ENCODE results near the gene MTUS2.

Gene MTUS2

GRCh38 chr13:29022968-29023367, 202.8 kb downstream of the MTUS2 start:
- Histone ChIP-seq H3K36me3 (ENCODE audit: insufficient read depth, low read length) (no peaks in the 10 kb centered on the region), H3K9me3 (ENCODE audit: low read length) (no peaks in the 10 kb centered on the region), H3K4me3 (ENCODE audit: low read length) (no peak overlapping the region), H3K27me3 (ENCODE audit: insufficient read depth, low read length) (no peaks in the 10 kb centered on the region), H2AFZ (ENCODE audit: low read depth, low read length) (no peak overlapping the region), H3K4me1 (ENCODE audit: insufficient read depth, low read length) (no peaks in the 10 kb centered on the region)

DNA sequence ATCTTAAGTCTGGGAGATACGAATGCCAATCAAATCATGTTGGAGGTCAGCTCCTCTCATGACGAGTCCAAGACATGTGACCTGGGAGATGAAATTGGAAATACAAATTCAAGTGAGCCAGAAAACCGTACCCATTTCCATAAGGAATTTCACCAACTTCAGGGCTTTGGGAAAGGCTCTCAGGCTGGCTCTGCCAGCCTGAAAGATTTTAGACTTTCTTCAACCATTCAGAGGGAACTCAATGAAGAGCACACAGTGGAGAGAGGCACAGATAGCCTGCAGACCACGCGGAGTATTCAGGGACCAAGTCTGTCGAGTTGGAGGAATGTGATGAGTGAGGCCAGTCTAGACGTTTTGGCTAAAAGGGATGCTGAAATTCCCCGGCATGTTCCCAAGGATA, 204.6 kb downstream of the MTUS2 start:
- Histone ChIP-seq H2AFZ (ENCODE audit: low read depth, low read length) (no peak overlapping the region), H3K4me1 (ENCODE audit: insufficient read depth, low read length) (no peaks in the 10 kb centered on the region), H3K27me3 (ENCODE audit: insufficient read depth, low read length) (no peaks in the 10 kb centered on the region), H3K4me3 (ENCODE audit: low read length) (no peak overlapping the region), H3K36me3 (ENCODE audit: insufficient read depth, low read length) (no peaks in the 10 kb centered on the region), H3K9me3 (ENCODE audit: low read length) (no peaks in the 10 kb centered on the region)

DNA sequence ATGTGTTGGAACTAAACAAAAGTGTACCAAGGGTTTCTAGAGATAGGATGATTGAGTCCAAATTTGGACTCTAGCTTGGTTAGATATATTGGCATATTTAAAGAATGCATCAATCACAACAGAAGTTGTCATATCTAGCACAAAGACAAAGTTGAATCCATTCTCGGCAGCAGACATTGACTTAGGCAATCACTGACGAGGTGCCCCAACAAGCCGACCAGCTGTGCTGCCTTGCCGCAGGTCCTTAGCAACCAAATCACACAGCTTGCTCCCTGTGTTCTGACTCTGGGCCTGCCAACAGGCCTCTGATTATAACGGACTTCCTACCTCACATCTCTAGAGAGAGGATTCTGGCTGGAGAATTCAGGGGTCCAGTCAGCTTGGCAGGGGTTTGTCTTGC, 208.7 kb downstream of the MTUS2 start:
- H3K9me3 ChIP-seq (ENCODE audit: low read length), result no peaks in the 10 kb centered on the region
- H3K36me3 ChIP-seq (ENCODE audit: insufficient read depth, low read length), result no peaks in the 10 kb centered on the region
- no peak overlapping the region for H2AFZ ChIP-seq (ENCODE audit: low read depth, low read length)
- H3K27me3 ChIP-seq (ENCODE audit: insufficient read depth, low read length), result no peaks in the 10 kb centered on the region
- no peaks in the 10 kb centered on the region for H3K4me1 ChIP-seq (ENCODE audit: insufficient read depth, low read length)
- H3K4me3 ChIP-seq (ENCODE audit: low read length), result no peak overlapping the region

DNA sequence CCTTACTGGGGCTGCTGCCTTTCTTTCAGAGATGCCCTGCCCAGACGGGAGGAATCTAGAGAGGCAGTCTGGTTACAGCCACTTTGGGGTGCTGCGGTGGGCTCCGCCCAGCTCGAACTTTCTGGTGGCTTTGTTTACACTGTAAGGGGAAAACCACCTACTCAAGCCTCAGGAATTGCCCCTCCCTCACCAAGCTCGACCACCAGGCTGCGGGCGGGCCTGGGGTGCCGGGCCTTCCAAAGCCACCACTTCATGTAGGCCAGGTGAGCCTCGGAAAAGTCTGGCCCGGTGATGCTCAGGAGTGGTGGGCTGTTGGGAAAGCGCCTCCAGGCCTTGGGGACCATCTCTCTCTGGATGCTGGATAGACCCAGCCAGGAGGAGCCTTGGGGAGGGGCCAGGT, 218.6 kb downstream of the MTUS2 start:
- Histone ChIP-seq H3K27me3 (ENCODE audit: insufficient read depth, low read length) (no peaks in the 10 kb centered on the region), H3K36me3 (ENCODE audit: insufficient read depth, low read length) (no peaks in the 10 kb centered on the region), H2AFZ (ENCODE audit: low read depth, low read length) (no peak overlapping the region), H3K9me3 (ENCODE audit: low read length) (no peaks in the 10 kb centered on the region), H3K4me1 (ENCODE audit: insufficient read depth, low read length) (no peaks in the 10 kb centered on the region), H3K4me3 (ENCODE audit: low read length) (no peak overlapping the region)

- Histone ChIP-seq H2AFZ (ENCODE audit: low read depth, low read length) (no peak overlapping the region), H3K4me1 (ENCODE audit: insufficient read depth, low read length) (no peaks in the 10 kb centered on the region), H3K27me3 (ENCODE audit: insufficient read depth, low read length) (no peaks in the 10 kb centered on the region), H3K9me3 (ENCODE audit: low read length) (no peaks in the 10 kb centered on the region), H3K36me3 (ENCODE audit: insufficient read depth, low read length) (no peaks in the 10 kb centered on the region), H3K4me3 (ENCODE audit: low read length) (no peak overlapping the region)
Observed at GRCh38 chr13:29039212-29039611, 219.1 kb downstream of the MTUS2 start.

GRCh38 chr13:29046588-29046987, 226.4 kb downstream of the MTUS2 start:
- Histone ChIP-seq H3K4me1 (ENCODE audit: insufficient read depth, low read length) (no peaks in the 10 kb centered on the region), H3K9me3 (ENCODE audit: low read length) (no peaks in the 10 kb centered on the region), H3K4me3 (ENCODE audit: low read length) (no peak overlapping the region), H2AFZ (ENCODE audit: low read depth, low read length) (no peak overlapping the region), H3K36me3 (ENCODE audit: insufficient read depth, low read length) (no peaks in the 10 kb centered on the region), H3K27me3 (ENCODE audit: insufficient read depth, low read length) (no peaks in the 10 kb centered on the region)

DNA sequence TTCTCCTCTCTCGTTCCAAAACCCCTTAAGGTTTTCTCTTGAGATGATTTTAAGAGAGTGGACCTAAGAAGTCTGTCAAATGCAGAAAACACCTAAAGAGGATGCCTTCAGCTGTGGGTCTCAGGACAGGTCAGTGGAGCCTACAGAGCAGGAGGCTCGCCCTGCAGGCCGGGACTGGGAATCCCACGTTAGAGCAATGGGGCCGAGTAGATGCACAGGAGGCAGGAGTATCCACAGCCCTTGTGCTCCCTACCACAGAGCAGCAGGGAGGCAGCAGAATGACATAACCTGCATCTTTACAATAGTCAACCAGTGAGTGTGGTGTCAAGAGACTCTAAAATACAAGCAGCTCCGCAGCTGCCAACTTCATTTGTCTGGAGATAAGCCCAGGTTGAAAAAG, 229.4 kb downstream of the MTUS2 start:
- no peak overlapping the region for H3K4me3 ChIP-seq (ENCODE audit: low read length)

GRCh38 chr13:29050719-29051118, 230.6 kb downstream of the MTUS2 start:
- H3K4me1 ChIP-seq (ENCODE audit: insufficient read depth, low read length), result no peaks in the 10 kb centered on the region
- H3K4me3 ChIP-seq (ENCODE audit: low read length), result no peak overlapping the region
- H3K27me3 ChIP-seq (ENCODE audit: insufficient read depth, low read length), result no peaks in the 10 kb centered on the region
- no peaks in the 10 kb centered on the region for H3K9me3 ChIP-seq (ENCODE audit: low read length)
- no peaks in the 10 kb centered on the region for H3K36me3 ChIP-seq (ENCODE audit: insufficient read depth, low read length)
- H2AFZ ChIP-seq (ENCODE audit: low read depth, low read length), result no peak overlapping the region

More for the DNA sequence above, 229.4 kb downstream of the MTUS2 start:
- H2AFZ ChIP-seq (ENCODE audit: low read depth, low read length), result no peak overlapping the region
- H3K27me3 ChIP-seq (ENCODE audit: insufficient read depth, low read length), result no peaks in the 10 kb centered on the region
- no peaks in the 10 kb centered on the region for H3K4me1 ChIP-seq (ENCODE audit: insufficient read depth, low read length)
- H3K9me3 ChIP-seq (ENCODE audit: low read length), result no peaks in the 10 kb centered on the region
- H3K36me3 ChIP-seq (ENCODE audit: insufficient read depth, low read length), result no peaks in the 10 kb centered on the region

DNA sequence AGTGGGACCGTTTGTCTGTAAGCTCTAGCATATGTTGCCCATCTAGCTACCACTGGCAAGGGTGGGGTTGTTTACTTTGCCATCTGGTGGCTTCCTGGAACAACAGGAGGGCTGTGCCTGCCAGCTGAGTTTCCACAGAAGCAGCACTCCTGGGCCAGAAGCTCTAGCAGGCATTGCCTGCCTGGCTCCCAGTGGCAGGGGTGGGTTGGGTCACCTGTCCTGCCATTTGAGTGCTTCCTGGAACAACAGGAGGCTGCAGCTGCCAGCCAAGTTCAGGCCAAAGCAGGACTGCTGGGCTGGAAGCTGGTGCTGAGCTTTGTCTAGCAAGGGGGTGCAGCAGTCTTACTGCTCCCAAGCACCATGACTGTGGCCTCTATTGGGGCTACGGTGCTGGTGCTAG, 239.7 kb downstream of the MTUS2 start:
- H3K27me3 ChIP-seq (ENCODE audit: insufficient read depth, low read length), result no peaks in the 10 kb centered on the region
- no peaks in the 10 kb centered on the region for H3K9me3 ChIP-seq (ENCODE audit: low read length)
- no peak overlapping the region for H3K4me3 ChIP-seq (ENCODE audit: low read length)
- H3K4me1 ChIP-seq (ENCODE audit: insufficient read depth, low read length), result no peaks in the 10 kb centered on the region
- no peaks in the 10 kb centered on the region for H3K36me3 ChIP-seq (ENCODE audit: insufficient read depth, low read length)
- no peak overlapping the region for H2AFZ ChIP-seq (ENCODE audit: low read depth, low read length)

- H3K4me3 ChIP-seq (ENCODE audit: low read length), result no peak overlapping the region
- H3K36me3 ChIP-seq (ENCODE audit: insufficient read depth, low read length), result no peaks in the 10 kb centered on the region
- no peaks in the 10 kb centered on the region for H3K27me3 ChIP-seq (ENCODE audit: insufficient read depth, low read length)
- no peak overlapping the region for H2AFZ ChIP-seq (ENCODE audit: low read depth, low read length)
- H3K4me1 ChIP-seq (ENCODE audit: insufficient read depth, low read length), result no peaks in the 10 kb centered on the region
- H3K9me3 ChIP-seq (ENCODE audit: low read length), result no peaks in the 10 kb centered on the region
Observed at GRCh38 chr13:29065142-29065541, 245.0 kb downstream of the MTUS2 start.

- no peak overlapping the region for H3K4me3 ChIP-seq (ENCODE audit: low read length)
- no peak overlapping the region for H2AFZ ChIP-seq (ENCODE audit: low read depth, low read length)
- no peaks in the 10 kb centered on the region for H3K9me3 ChIP-seq (ENCODE audit: low read length)
- no peaks in the 10 kb centered on the region for H3K36me3 ChIP-seq (ENCODE audit: insufficient read depth, low read length)
- H3K4me1 ChIP-seq (ENCODE audit: insufficient read depth, low read length), result no peaks in the 10 kb centered on the region
- no peaks in the 10 kb centered on the region for H3K27me3 ChIP-seq (ENCODE audit: insufficient read depth, low read length)
Observed at GRCh38 chr13:29067306-29067945, 247.3 kb downstream of the MTUS2 start.

DNA sequence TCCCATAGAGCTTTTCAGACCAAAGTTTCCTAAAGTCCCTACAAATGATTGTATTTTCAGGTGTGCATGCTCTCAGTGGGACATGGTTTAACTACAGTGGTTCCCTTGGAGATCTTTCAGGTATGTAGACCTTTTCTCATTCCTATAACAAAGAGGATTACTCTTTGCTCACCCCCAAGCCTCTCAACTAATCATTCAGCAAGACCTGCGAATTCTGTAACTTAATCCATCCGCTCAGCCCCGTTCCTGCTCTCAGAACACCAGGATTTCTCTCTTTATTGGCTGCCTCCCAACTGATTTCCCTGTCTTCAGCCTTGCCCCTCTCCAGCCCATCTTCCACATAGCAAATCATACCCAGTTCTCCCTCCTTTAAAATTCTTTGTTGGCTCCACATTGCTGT, 253.6 kb downstream of the MTUS2 start:
- Histone ChIP-seq H3K4me3 (ENCODE audit: low read length) (no peak overlapping the region), H3K36me3 (ENCODE audit: insufficient read depth, low read length) (no peaks in the 10 kb centered on the region), H3K9me3 (ENCODE audit: low read length) (no peaks in the 10 kb centered on the region), H3K4me1 (ENCODE audit: insufficient read depth, low read length) (no peaks in the 10 kb centered on the region), H3K27me3 (ENCODE audit: insufficient read depth, low read length) (no peaks in the 10 kb centered on the region), H2AFZ (ENCODE audit: low read depth, low read length) (no peak overlapping the region)

GRCh38 chr13:29077051-29077813, 257.1 kb downstream of the MTUS2 start:
- no peak overlapping the region for H3K4me3 ChIP-seq (ENCODE audit: low read length)
- H3K4me1 ChIP-seq (ENCODE audit: insufficient read depth, low read length), result no peaks in the 10 kb centered on the region
- no peaks in the 10 kb centered on the region for H3K9me3 ChIP-seq (ENCODE audit: low read length)
- no peaks in the 10 kb centered on the region for H3K36me3 ChIP-seq (ENCODE audit: insufficient read depth, low read length)
- no peaks in the 10 kb centered on the region for H3K27me3 ChIP-seq (ENCODE audit: insufficient read depth, low read length)
- H2AFZ ChIP-seq (ENCODE audit: low read depth, low read length), result no peak overlapping the region

GRCh38 chr13:29081036-29081435, 260.9 kb downstream of the MTUS2 start:
- no peak overlapping the region for H2AFZ ChIP-seq (ENCODE audit: low read depth, low read length)
- H3K4me1 ChIP-seq (ENCODE audit: insufficient read depth, low read length), result no peaks in the 10 kb centered on the region

More at GRCh38 chr13:29081036-29081435, 260.9 kb downstream of the MTUS2 start:
- Histone ChIP-seq H3K36me3 (ENCODE audit: insufficient read depth, low read length) (no peaks in the 10 kb centered on the region), H3K9me3 (ENCODE audit: low read length) (no peaks in the 10 kb centered on the region), H3K4me3 (ENCODE audit: low read length) (no peak overlapping the region), H3K27me3 (ENCODE audit: insufficient read depth, low read length) (no peaks in the 10 kb centered on the region)

Data from neuron (in vitro differentiated cells).